ENCODE results near the gene CXCR3.

DNA sequence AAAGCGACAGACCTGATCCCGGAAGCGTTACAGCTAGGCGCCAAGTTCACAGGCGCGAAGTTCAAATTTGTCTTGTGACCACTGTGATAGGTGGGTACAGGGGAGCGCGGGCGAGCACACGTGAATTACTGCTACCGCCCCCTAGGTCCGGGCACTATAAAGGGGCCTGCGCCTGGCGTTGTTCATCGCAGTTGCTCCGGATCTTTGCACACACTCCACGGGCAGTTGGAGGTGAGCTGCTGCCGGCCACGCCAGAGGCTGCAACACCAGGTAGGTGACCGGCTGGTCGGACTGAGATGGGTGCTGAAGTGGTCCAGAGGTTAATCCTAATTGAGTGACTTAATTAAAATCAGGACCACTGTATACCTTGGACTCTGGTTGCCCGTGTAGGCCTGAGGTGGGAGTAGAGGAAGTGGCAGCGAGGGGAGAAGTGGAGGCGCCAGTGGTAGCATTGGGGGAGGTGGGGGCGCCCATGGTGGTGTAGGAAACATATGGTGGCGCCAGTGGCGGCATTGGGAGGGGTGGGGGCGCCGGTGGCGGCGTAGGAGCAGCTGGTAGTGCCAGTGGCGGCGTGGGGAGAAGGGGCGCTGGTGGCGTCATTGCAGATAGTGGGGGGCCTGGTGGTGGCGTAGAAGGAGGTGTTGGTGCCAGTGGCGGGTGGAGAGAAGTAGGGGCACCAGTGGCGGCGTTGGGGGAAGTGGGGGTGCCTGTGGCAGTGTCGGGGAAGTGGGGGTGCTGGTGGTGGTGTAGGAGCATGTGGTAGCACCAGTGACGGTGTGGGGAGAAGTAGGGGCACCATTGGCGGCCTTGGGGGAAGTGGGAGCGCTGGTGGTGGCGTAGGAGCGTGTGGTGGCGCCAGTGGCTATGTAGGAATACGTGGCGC lies 39.8 kb downstream of the CXCR3 start, which contains the start of gene GCNA:
- TF ChIP-seq SP1 (IDR thresholded peaks at IDR 0.05): no peak
- no peak for TF ChIP-seq ZNF384 (IDR thresholded peaks at IDR 0.05)
- TF ChIP-seq ELF4 (IDR thresholded peaks at IDR 0.05): no peak
- TF ChIP-seq FOXM1 (IDR thresholded peaks at IDR 0.05; ENCODE audit: borderline replicate concordance): no peak
- TF ChIP-seq NFRKB (IDR thresholded peaks at IDR 0.05): no peak
- TF ChIP-seq, protein P1, sequence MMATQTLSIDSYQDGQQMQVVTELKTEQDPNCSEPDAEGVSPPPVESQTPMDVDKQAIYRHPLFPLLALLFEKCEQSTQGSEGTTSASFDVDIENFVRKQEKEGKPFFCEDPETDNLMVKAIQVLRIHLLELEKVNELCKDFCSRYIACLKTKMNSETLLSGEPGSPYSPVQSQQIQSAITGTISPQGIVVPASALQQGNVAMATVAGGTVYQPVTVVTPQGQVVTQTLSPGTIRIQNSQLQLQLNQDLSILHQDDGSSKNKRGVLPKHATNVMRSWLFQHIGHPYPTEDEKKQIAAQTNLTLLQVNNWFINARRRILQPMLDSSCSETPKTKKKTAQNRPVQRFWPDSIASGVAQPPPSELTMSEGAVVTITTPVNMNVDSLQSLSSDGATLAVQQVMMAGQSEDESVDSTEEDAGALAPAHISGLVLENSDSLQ (IDR thresholded peaks at IDR 0.05): no peak
- TF ChIP-seq FOXA1 (IDR thresholded peaks at IDR 0.05): no peak
- TF ChIP-seq LEF1 (IDR thresholded peaks at IDR 0.05; ENCODE audit: borderline replicate concordance): no peak
- TF ChIP-seq SUZ12 (IDR thresholded peaks at IDR 0.05): no peak
- no peak for TF ChIP-seq FOXK2 (IDR thresholded peaks at IDR 0.05)
- TF ChIP-seq BHLHE40 (IDR thresholded peaks at IDR 0.05; ENCODE audit: borderline replicate concordance): no peak
- no peak for TF ChIP-seq TARDBP (IDR thresholded peaks at IDR 0.05)
- no peak for TF ChIP-seq HDGF (IDR thresholded peaks at IDR 0.05; ENCODE audit: borderline replicate concordance)
- TF ChIP-seq L3MBTL2 (conservative IDR thresholded peaks at IDR 0.05): no peak
